Measurements from ENCODE around the gene SEC24C. TPM values are rescaled to one million over a fixed set of nuclear protein-coding genes. Genes with fewer than 3 reads are reported as not detected.

SEC24C gene
- total and polyA plus RNA-seq, 2 of the 13 experiments (the other 11 are each of a cell fraction or from before 2014, with no cell fraction given) = 63.1 to 66.4 TPM

DNA sequence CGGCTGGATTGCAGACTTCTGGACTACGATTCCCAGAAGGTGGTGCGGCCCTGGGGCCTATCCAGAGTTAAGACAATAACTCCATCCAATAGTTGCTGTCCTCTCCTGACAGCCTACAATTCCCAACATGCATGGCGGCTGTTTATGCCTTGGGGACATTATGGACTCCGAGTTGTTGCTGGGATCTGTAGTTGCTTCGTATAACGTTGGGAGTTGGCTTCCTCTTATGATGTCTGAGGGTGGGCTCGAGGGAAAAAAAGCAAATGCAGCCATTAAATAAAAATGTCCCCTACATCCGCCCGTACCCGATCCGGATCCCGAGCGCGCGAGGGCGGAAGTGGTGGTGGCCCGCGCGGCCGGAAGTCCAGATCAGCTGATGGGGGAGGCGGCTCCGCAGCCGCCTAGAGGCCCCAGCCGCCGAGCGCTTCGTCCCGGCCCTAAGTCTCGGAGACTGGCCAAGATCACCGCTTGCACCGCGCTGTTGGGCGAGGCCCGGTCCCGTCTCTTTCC lies 41.1 kb downstream of the SEC24C start, which contains the start of gene ZSWIM8 (continued):
- TF ChIP-seq, protein P1, sequence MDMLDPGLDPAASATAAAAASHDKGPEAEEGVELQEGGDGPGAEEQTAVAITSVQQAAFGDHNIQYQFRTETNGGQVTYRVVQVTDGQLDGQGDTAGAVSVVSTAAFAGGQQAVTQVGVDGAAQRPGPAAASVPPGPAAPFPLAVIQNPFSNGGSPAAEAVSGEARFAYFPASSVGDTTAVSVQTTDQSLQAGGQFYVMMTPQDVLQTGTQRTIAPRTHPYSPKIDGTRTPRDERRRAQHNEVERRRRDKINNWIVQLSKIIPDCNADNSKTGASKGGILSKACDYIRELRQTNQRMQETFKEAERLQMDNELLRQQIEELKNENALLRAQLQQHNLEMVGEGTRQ (IDR thresholded peaks at IDR 0.05; ENCODE audit: low read depth, low read length) = no peak
- TF ChIP-seq, protein P1 (CRISPR knock-in tag; IDR thresholded peaks at IDR 0.05; ENCODE audit: borderline replicate concordance) = peak; percentile 50; the same call in 1 of the 2 replicates
- TF ChIP-seq KDM5B (CRISPR knock-in tag; IDR thresholded peaks at IDR 0.05; ENCODE audit: borderline replicate concordance) = peak; percentile 47; the same call in 1 of the 2 replicates
- TF ChIP-seq AGO2 (optimal IDR thresholded peaks at IDR 0.05; ENCODE audit: low read depth, low read length) = peak; percentile 44
- TF ChIP-seq ELF4 (CRISPR knock-in tag; IDR thresholded peaks at IDR 0.05; ENCODE audit: borderline replicate concordance) = peak; percentile 34; the same call in 1 of the 2 replicates
- TF ChIP-seq SP4 (CRISPR knock-in tag; IDR thresholded peaks at IDR 0.05) = peak; percentile 35; the same call in 1 of the 2 replicates
- no peak for TF ChIP-seq ZNF3 (CRISPR knock-in tag; IDR thresholded peaks at IDR 0.05)
- no peak for TF ChIP-seq ZNF839 (CRISPR knock-in tag; IDR thresholded peaks at IDR 0.05; ENCODE audit: borderline replicate concordance)
- TF ChIP-seq, protein P2, sequence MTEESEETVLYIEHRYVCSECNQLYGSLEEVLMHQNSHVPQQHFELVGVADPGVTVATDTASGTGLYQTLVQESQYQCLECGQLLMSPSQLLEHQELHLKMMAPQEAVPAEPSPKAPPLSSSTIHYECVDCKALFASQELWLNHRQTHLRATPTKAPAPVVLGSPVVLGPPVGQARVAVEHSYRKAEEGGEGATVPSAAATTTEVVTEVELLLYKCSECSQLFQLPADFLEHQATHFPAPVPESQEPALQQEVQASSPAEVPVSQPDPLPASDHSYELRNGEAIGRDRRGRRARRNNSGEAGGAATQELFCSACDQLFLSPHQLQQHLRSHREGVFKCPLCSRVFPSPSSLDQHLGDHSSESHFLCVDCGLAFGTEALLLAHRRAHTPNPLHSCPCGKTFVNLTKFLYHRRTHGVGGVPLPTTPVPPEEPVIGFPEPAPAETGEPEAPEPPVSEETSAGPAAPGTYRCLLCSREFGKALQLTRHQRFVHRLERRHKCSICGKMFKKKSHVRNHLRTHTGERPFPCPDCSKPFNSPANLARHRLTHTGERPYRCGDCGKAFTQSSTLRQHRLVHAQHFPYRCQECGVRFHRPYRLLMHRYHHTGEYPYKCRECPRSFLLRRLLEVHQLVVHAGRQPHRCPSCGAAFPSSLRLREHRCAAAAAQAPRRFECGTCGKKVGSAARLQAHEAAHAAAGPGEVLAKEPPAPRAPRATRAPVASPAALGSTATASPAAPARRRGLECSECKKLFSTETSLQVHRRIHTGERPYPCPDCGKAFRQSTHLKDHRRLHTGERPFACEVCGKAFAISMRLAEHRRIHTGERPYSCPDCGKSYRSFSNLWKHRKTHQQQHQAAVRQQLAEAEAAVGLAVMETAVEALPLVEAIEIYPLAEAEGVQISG (CRISPR knock-in tag; IDR thresholded peaks at IDR 0.05) = peak; percentile 83
- TF ChIP-seq, protein P3, sequence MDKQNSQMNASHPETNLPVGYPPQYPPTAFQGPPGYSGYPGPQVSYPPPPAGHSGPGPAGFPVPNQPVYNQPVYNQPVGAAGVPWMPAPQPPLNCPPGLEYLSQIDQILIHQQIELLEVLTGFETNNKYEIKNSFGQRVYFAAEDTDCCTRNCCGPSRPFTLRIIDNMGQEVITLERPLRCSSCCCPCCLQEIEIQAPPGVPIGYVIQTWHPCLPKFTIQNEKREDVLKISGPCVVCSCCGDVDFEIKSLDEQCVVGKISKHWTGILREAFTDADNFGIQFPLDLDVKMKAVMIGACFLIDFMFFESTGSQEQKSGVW (CRISPR knock-in tag; IDR thresholded peaks at IDR 0.05; ENCODE audit: borderline replicate concordance) = no peak
- TF ChIP-seq PRMT3 (CRISPR knock-in tag; IDR thresholded peaks at IDR 0.05; ENCODE audit: borderline replicate concordance, low read depth) = no peak
- no peak for TF ChIP-seq ZKSCAN5 (CRISPR knock-in tag; IDR thresholded peaks at IDR 0.05)
- TF ChIP-seq, protein P4, sequence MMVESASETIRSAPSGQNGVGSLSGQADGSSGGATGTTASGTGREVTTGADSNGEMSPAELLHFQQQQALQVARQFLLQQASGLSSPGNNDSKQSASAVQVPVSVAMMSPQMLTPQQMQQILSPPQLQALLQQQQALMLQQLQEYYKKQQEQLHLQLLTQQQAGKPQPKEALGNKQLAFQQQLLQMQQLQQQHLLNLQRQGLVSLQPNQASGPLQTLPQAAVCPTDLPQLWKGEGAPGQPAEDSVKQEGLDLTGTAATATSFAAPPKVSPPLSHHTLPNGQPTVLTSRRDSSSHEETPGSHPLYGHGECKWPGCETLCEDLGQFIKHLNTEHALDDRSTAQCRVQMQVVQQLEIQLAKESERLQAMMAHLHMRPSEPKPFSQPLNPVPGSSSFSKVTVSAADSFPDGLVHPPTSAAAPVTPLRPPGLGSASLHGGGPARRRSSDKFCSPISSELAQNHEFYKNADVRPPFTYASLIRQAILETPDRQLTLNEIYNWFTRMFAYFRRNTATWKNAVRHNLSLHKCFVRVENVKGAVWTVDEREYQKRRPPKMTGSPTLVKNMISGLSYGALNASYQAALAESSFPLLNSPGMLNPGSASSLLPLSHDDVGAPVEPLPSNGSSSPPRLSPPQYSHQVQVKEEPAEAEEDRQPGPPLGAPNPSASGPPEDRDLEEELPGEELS (CRISPR knock-in tag; IDR thresholded peaks at IDR 0.05) = no peak
- TF ChIP-seq JDP2 (CRISPR knock-in tag; IDR thresholded peaks at IDR 0.05; ENCODE audit: borderline replicate concordance) = no peak
- TF ChIP-seq TBP (CRISPR knock-in tag; IDR thresholded peaks at IDR 0.05) = no peak
- no peak for TF ChIP-seq ZNF10 (CRISPR knock-in tag; IDR thresholded peaks at IDR 0.05; ENCODE audit: borderline replicate concordance, low read depth)
- peak; percentile 86 for TF ChIP-seq KDM2A (CRISPR knock-in tag; IDR thresholded peaks at IDR 0.05; ENCODE audit: borderline replicate concordance, low read depth)
- no peak for TF ChIP-seq SMAD3 (CRISPR knock-in tag; IDR thresholded peaks at IDR 0.05)
- TF ChIP-seq ZNF446 (CRISPR knock-in tag; IDR thresholded peaks at IDR 0.05) = no peak; the same call in 1 of the 2 replicates
- no peak for TF ChIP-seq FOXA1 (IDR thresholded peaks at IDR 0.05)
- TF ChIP-seq FOXA1 (CRISPR knock-in tag; IDR thresholded peaks at IDR 0.05) = peak; percentile 68

Measured in HepG2 (cell line).